PFSK-1 (cell line): ENCODE data around the gene PRAME.

Experiments
- POLR2AphosphoS5 ChIP-seq: IDR thresholded peaks from 2 replicates; pipeline ENCODE4 v1.6.1; 2012; ENCODE audit warnings: low read depth, mild to moderate bottlenecking, control low read depth, low read length, moderate library complexity
- TAF1 ChIP-seq: IDR thresholded peaks from 2 replicates; pipeline ENCODE4 v1.6.1; 2012; ENCODE audit warnings: low read length, control low read depth, borderline replicate concordance; ENCODE audit not compliant: insufficient read depth

- TF ChIP-seq POLR2AphosphoS5 (no peak), TAF1 (no peak)
Observed at GRCh38 chr22:22599248-22599647, 40.2 kb upstream of the PRAME start.
